Fibroblast of skin of right quadriceps (primary cell): ENCODE data around the gene TOB2.

Experiments
- DNase-seq: peaks from one replicate; pipeline ENCODE4 v3.0.0-alpha.2; 2013

Gene TOB2, protein sequence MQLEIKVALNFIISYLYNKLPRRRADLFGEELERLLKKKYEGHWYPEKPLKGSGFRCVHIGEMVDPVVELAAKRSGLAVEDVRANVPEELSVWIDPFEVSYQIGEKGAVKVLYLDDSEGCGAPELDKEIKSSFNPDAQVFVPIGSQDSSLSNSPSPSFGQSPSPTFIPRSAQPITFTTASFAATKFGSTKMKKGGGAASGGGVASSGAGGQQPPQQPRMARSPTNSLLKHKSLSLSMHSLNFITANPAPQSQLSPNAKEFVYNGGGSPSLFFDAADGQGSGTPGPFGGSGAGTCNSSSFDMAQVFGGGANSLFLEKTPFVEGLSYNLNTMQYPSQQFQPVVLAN

DNA sequence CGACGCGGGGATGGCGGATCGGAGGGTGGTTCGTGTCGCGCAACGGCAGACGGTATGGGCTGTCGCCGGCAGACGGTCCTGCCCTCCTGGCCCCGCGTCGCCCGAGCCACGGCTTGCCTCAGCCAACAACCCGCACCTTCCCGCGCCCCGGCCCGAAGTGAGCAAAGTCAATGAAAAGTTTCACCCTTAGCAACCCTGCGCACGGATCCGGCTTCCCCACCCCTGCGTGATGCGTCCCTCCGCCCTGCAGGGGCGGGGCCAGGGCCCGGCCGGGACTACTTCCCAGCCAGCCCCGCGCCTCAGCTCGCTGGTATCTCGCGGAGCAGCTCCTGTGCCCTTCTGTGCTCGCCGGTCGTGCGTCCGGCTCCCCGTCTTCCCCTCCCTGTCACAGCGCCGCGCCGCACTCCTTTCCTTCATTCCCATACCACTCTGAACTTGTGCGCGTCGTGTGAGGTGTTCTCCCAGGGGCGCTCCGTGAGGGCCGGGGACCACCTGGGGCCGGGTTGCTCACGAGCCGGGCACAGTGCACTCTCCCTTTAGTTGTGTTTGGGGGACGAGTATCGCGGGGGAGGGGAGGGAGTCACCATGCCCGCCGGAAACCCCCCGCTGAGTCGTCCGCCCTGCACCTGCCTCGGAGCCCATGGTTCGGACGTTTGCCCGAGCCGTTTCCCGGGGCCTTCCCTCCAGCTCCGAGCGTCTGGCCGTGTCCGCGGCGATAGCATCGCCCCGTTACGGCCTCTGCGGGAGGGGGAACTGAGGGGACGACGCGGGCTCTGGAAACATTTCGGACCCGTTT lies at the start of gene TOB2:
Gene TOB2 (minus strand): TSS at position 163 of the 796 bp plus-strand sequence. CDS start 9,456 bp downstream, outside the sequence.
- peak; percentile 96 for DNase-seq

DNA sequence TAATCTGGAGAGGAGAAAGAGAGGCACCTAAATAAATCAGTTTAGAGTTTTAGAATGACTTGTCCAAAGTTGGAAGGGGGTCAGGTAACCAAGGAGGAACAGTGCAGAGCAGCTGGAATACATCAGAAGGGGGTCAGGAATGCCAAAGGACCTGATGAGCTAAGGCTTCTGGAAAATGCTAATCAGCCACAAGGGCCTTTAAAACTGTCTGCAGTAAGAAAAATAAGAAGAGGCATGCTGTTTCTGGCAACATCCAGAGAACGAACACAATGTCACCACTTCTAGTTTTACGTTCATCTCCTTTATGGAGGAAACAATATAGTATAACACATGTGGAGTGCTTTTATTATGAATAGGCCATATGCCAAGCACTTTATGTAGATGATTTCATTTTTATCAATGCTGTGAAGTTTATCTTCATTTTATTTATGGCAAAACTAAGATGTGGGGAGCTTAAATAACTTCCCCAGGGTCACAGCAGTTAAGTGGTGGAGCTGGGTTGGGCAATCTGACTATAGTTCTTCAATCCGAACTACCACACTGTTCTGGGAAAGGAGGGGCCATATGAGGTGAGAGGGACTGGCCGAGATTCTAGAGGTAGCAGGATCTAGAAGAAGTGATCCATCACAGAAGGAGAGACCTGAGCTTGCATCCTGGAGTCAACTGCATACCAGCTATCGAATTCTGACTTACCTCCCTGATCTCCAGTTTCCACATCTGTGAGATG lies 44.9 kb upstream of the TOB2 start:
- peak; percentile 42 for DNase-seq

DNA sequence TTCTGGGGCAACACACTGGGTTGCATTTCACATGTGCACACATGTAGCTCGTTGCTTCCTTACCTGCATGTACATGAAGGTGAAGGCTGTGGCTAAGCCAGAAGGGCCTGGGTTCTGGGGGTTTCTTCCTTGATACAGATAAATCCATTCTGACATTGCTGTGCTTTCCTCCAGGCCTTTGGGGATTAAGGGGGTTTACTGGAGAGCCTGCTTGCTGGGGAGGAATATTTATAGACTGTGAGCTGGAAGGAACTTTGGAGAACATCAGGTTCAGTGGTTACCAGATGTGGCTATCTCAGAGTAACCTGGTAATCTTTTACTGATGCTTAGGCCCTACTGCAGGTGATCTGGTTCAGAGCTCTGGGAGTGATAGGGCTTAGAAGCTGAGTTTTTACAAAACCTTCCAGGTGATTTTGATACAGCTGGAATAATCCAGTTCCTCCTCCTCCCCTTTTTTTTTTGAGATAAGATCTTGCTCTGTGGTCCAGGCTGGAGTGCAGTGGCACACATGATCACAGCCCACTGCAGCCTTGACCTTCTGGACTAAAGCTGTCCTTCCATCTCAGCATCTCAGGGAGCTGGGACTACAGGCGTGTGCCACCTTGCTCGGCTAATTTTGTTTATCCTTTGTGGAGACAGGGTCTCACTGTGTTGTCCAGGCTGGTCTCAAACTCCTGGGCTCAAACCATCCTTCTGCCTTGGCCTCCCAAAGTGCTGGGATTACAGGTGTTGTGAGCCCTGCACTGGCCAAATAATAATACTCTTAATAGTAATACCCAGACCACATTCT lies 42.2 kb upstream of the TOB2 start:
- DNase-seq, result no peak

DNA sequence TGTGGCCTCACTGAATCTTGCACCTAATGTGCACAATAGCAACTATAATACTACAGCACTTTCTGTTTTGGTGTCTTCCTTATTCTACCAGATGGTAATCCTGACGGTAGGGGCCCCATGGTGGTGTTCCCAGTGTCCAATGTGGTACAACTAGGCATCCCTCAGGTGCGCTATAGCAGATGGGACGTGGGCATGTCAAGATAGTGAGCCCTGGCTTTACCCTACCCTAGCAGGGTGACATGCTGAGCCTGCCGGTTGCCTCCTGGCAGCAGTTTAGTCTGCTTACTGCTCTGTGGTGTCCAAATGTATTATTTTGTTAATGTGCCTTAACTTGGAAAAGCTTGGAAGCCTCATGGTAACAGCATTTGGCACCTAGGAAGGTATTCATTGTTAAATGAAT lies 41.5 kb upstream of the TOB2 start:
- no peak for DNase-seq

DNA sequence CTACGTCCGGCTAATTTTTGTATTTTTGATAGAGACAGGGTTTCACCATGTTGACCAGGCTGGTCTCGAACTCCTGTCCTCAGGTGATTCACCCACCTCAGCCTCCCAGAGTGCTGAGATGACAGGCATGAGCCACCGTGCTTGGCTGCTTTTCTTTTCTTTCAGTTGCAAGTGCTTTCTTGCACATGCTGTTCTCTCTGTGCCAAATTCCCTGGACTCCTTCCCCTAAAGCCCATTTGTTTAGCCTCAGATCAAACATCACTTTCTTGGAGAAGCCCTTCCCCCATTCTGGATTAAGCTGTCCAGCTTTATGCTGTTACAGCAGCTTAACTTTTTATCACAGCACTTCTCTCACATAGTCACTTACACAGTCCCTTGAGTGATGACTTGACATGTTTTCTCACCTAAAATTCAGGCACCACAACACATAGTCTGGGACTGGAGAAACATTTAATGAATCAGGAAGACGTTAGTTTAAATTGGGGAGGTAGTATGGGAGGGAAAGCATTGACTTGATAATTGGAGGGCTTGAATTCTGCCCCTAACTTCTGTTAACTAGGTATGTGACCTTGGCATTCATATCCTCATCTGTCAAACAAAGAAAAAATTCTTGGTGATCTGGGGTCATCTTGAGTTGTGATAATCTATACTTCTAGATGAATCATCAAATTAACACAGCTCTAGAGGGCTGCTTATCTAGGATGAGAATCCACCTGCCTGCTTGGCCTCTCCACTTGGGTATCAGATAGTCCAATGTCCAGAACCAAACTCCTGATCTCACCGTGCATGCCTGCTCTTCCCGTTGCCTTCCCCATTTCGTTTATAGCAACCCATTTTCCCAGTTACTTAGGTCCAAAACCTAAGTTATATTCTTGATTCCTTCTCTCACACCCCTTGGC lies 40.7 kb upstream of the TOB2 start:
- DNase-seq, result no peak

DNA sequence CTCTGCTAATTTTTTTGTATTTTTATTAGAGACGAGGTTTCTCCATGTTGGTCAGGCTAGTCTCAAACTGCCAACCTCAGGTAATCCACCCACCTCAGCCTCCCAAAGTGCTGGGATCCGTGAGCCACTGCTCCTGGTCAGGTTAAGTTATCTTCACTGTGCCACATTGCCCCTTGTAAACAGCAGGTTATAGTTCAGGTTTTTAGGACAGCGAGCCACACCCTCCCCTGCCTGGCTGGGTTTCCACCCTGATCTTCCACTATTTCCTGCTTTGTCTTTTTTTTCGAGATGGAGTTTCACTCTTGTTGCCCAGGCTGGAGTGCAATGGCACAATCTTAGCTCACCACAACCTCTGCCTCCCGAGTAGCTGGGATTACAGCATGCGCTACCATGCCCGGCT lies 38.4 kb upstream of the TOB2 start:
- no peak for DNase-seq

DNA sequence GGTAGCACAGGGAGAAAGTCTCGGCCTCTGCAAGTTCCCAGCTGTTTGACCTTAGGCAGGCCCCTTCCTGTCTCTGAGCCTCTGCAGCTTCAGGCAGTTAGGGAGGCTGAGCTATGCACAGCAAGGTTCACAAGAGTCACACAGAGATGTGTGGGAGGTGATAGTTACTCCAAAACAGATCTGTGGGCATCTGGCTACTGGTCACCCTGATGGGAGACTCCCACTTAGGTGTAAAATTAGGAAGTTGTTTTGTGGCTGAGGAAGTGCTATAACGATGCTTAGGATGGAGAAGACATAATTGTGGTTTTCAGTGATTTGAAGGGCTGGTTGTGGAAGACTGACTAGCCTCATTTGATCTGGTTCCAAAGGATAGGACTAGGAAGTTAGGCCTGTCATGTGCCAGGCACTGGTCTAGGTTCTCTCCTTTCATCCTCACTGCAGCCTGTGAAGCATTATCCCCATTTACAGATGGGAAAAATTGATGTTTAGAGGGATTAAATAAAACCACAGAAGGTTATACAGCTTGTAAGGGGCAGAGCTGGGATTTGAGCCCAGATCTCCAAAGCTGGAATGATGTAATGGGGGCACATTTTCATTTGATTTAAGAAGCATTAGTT lies 35.8 kb upstream of the TOB2 start:
- DNase-seq, result peak; percentile 38

DNA sequence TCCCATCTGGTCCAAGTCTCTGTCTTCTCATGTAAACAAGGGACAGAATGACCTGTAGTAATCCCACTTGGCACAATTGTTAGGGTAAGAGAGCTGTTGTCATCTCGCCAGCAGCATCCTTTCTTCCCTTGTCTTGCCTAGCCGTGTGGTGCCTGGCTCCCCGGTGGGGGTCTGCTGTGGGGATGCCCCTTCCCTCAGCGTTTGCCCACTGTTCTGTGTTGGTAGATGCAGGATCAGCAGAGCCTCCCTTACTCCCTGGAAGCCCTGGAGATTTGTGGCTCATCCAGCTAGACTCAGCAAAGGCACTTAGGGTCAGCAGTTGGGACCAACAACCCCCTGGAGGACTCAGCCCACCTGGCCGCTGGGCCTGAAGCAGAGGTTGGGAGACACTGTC lies 35.3 kb upstream of the TOB2 start:
- no peak for DNase-seq

DNA sequence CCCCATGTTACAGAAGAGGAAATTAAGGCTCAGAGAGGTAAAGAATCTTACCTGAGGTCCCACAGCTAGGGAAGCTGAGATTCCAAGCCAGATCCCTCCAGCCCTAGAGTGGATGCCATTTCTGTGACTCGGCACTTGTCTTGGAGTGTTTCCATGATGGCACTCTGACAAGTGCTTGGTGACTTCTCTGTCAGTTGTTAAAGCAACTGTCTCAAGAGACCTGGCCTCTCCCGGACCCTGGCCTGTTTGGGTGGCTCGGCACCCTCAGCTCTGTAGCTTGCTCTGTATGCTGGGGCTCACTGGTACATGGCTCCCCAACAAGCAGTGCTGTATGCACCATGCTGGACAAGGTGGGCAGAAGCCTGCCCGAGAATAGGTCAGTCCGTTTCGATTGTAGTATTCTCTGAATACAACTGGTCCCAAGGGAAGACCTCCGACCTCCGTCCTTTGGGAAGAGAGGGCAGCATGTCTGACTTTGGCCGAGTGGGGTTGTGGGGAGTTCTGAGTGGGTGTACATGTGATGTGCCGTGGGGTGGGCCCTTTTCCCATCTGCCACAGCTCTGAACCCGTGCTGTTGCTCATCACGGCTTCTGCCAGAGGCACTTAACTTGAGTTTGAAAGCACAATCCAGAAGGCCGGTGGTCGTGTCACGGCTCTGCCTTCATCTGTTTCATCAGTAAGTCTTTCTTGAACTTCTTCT lies 34.7 kb upstream of the TOB2 start:
- DNase-seq, result peak; percentile 42

DNA sequence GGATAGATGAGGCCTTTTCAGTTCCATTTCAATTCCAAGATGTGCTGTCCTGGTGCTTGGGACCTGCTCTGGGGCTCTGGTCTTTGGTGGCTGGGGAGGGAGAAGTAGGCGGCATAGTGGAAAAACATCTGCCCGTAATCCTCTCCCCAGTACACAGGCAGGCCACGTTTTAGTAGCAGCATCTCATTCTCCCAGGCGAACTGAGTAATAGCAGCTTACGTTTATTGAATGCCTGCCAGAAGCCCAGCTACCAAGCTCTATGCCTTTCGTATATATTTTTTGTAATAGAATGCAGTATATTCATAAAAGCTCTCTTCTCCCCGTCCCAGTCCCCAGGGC lies 33.8 kb upstream of the TOB2 start:
- DNase-seq, result peak; percentile 75

DNA sequence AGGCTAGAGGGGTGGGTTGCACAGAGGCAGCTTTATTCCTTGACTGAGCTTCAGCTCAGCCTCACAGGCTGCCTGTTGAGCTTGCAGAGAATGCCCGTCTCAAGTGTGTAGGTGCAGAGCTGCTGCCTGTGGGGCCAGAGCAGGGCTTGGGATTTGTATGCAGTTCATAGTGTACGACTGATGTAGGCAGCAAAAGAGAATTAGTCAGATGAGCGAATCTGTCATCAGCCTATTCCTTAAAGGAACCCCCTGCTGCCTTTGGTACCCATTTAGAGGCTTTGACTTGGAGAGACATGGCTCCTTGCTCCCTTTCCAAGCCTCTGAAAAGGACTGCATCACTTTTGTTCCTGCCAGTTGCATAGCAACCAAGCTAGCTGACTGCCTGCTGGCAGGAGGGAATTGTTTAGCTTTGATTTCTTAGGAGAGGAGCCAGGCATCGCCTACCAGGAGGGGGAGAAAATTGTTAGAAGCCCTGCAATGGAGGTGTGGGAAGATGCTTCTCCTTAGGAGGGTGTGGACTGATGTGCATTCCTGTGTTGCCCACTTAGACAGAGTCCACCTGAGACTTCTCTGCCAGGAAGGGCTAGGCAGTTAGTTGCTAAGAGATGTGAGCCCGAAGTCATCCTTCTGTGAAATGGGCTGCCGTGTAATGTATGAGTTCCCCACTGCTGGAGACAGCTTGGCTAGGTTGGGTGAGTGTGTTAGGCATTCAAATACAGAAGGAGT lies 33.2 kb upstream of the TOB2 start:
- DNase-seq, result peak; percentile 63

DNA sequence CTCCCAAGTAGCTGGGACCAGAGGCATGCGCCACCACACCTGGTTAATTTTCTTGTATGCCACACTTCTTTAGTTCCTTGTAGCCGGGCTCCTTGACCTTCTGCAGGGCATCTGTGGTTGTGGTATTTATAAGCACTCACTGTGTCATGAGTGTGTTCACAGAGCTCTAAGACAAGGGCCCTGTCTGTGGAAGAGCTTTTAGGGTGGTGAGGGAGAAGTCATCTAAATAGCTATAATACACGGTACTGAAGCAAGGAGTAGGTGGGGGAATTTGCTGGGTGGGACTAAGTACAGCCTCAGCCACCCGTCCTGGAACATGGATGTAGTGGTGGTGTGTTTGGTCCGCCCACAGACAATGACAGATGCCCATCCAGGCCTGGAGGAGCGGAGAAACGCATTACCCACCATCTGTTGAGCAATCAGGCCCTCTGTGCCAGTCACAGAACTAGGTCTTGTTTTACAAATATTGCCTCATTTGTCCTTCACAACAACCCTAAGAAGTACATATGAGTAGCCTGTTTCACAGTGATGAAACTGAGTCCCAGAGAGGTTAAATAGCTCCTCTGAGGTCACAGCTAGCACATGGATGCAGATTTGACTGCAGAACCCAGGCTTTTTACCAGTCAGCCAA lies 32.4 kb upstream of the TOB2 start:
- no peak for DNase-seq

DNA sequence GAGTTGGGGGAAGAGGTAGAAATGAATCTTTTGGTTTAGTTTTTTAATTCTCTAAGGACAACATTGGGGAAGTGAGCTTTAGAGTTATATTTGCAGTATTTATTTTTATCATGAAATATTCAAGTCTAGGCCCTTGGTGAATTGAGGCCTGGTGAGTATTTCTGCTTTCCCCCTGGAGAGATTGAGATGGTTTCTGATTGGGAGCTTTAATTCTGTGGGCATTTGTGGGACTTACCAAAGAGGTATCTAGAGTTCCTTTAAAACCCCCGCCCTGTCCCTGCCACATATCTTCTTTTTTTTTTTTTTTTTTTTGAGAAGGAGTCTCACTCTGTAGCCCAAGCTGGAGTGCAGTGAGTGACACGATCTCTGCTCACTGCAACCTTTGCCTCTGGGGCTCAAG lies 31.9 kb upstream of the TOB2 start:
- DNase-seq, result no peak

DNA sequence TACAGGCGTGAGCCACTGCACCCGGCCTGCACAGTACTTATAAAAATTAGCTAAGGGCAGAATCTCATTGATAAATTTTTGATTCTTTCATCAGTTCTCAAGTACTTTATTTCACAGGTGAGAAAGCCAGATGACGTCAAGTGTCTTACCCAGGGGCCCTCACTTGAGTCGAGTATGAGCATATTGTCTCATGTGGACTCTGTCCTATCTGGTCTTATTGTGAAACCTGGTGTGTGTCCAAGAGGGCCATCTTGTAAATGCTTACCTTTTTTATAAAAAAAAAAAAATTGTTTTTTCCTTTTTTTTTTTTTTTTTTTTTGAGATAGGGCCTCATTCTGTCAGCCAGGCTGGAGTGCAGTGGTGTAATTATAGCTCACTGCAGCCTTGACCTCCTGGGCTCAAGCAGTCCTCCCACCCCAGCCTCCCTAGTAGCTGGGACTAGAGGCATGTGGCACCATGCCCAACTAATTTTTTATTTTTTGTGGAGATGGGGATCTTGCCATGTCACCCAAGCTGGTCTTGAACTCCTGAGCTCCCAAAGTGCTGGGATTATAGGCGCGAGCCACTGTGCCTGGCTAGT lies 28.4 kb upstream of the TOB2 start:
- DNase-seq, result no peak

DNA sequence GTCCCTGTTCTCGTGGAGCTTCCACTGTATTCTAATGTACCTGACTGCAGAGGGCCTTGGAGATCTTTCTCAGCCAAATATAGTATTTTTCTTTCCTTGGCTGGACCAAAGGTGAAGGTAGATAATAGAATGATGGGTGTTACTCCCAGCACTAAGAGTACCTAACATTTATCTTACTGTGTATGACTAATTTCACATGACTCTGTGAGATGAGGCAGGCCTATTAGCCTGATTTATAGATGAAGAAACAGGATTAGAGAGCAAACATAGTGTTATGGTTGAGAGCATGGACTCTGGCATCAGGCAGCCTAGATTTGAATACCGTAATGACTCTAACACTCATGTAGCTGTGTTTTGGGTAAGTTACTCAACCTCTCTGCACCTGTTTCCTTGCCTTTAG lies 25.0 kb upstream of the TOB2 start:
- no peak for DNase-seq

DNA sequence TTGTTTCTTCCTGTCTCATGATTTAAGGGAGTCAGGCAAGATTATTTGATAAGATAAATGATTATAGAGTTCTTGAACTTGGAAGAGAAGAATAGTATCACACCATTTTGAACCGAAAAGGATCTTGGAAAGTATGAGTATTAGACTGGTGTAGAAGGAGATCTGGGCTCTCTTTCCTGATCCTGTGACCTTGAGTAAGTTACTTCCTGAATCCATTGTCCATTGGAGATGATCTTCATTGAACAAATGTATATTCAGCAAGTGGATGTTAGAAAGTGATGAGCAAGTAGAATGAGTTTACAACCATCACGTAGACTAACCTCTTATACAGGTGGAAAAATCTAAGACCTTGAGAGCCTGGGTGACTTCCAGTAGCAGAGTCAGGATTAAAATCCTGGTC lies 24.3 kb upstream of the TOB2 start:
- no peak for DNase-seq

DNA sequence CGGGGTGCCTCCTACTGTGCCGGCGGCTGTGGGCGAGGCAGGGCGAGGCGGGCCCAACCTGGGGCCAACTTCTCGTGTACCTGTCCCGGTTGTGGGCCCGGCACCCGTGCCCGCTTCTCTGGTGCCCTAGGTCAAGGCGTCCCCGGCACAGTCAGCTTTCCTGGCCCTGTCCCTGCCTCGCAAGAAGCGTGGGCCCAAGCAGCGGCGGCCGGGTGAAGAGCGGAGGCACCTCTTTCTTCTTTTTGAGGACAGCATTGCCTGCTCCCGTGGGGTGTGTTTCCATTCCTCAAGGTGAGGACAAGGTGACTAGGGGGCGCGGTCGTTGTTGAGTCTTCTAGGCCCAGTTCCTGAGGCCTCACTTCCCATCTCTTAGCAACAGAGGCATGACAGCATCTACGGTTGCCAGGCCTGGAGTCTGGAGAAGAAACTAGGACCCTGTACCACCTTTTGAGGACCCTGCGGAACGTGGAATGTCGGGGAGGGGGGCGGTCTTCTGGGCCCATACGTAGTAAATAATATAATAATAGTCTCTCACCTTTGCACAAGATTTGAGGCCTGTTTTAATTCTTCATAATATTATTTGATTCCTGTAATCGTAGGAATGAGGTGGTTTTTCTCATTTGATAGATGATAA lies 22.7 kb upstream of the TOB2 start:
- no peak for DNase-seq

DNA sequence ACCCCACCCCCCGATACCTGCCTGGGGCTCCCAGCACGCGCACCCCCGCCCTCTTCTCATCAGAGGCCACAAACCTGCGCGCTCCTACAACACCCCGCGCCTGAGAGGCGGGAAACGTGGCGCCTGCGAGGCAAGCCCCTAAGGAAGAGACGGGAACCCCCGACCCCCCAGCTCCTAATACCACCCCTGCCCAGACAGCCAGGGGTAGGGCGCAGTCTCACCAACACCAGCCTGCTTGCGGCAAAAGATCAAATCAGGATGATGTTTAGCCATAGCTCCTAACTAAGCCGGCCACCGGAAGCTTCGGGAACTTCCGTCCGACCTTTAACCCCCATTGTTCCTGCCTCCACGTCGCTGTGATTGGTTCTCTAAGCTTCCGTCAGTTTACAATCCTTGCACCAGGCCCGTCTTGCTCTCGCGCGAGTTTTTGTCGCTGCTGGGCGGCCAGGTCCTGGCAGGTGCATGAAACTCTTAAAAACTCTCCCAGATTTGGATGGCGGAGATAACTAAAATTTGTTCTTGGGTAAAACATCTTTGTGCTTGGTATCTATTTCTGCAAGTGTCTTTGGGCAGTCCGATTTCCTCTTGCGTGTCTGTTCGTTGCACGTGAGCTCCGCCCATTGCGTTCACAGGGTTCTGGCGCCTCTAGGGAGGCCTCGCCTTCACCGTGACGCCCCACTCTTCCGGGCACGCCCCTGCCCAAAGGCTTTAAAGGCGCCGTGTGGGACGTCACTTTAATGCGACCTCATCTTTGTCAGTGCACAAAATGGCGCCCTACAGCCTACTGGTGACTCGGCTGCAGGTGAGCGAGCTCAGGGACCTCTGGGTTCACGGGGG lies 22.0 kb upstream of the TOB2 start, which contains the start of the genes ACO2 and PHF5A:
Gene ACO2 (plus strand): TSS at position 737 of the 837 bp plus-strand sequence. CDS start 30 bp downstream, at position 767.
Gene PHF5A (minus strand): TSS at position 312 of the 837 bp plus-strand sequence. CDS start 39 bp downstream, at position 273.
- DNase-seq, result peak; percentile 98
